ENCODE results near the gene ZDHHC7. TPM values are rescaled to one million over a fixed set of nuclear protein-coding genes. Genes with fewer than 3 reads are reported as not detected.

Gene ZDHHC7
- total RNA-seq, 1 donor from 2014 or later: 53.4 TPM

DNA sequence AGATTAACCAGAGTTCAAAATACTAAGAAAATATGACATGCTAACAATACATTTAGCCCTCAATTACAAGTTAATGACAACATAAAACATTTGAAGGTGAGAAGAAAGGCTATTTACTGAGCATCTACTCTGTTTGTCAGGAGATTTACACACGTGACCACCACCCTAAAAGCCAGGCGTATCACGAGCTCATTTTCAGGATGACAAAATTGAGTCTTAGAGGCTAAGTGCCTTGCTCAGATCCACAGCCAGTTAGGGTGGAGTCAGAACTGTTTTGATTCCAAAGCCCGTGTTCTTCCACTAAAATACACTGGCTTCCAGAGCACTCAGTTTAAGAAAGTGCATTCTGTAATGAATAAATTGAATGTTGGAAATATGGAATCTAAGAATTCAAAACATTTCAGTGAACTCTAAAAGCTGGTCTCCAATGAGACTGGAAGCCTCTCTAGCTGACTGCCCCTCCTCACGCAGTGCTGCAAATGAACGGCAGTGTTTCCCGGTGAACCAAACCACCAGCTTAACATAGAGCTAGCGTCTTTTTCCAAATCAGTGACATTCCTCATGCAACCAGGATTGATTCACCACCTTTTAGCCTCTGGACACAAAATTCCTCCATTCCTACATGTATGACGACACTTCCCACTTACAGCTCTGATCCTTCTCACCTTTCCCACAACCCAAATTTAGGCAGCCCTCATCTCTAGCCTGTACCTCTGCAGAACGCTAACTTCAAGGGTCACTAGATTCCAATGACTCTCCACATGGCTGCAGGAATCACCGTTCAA lies 5.9 kb downstream of the ZDHHC7 start:
- H3K36me3 ChIP-seq (ENCODE audit: control insufficient read depth, insufficient read depth, low read length): no peaks in the 10 kb centered on the region
- no peaks in the 10 kb centered on the region for H3K27me3 ChIP-seq (ENCODE audit: control insufficient read depth, insufficient read depth, low read length)
- TF ChIP-seq, protein P1, sequence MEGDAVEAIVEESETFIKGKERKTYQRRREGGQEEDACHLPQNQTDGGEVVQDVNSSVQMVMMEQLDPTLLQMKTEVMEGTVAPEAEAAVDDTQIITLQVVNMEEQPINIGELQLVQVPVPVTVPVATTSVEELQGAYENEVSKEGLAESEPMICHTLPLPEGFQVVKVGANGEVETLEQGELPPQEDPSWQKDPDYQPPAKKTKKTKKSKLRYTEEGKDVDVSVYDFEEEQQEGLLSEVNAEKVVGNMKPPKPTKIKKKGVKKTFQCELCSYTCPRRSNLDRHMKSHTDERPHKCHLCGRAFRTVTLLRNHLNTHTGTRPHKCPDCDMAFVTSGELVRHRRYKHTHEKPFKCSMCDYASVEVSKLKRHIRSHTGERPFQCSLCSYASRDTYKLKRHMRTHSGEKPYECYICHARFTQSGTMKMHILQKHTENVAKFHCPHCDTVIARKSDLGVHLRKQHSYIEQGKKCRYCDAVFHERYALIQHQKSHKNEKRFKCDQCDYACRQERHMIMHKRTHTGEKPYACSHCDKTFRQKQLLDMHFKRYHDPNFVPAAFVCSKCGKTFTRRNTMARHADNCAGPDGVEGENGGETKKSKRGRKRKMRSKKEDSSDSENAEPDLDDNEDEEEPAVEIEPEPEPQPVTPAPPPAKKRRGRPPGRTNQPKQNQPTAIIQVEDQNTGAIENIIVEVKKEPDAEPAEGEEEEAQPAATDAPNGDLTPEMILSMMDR (IDR thresholded peaks at IDR 0.05; ENCODE audit: insufficient read depth, low read length, poor library complexity, severe bottlenecking): no peak
- DNase-seq (ENCODE audit: low read depth): no peak
- no peak overlapping the region for H3K4me3 ChIP-seq (ENCODE audit: low read depth, low read length)

DNA sequence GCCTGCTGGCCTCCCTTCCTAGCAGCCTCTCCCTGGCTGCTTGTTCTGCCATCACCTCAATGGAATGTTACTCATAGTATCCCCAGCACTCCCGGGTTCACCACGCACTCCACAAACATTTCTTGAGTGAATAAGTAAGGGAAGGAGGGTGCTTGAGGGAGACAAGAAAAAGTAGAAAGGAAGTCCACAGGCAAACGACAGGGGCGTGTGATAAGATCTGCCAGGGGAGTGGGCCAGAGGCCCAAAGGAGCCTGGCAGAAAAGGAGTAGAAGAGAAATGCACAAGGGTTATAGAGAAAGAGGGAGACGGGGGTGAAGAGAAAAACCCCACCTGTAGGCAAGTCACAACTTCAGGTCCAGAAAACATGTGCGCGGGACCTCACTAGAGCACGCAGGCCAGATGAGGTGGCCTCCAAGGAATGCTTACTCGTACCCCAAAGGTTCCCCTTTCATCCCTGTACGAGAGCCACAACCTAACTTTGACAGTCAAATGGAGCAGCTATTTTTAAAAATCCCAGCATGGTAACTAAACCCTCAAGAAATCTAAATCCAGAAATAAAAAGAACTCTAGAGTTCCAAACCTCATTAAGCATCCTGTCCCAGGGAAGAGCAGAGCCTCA lies 6.6 kb downstream of the ZDHHC7 start:
- Histone ChIP-seq H3K36me3 (ENCODE audit: control insufficient read depth, insufficient read depth, low read length) (no peaks in the 10 kb centered on the region), H3K27me3 (ENCODE audit: control insufficient read depth, insufficient read depth, low read length) (no peaks in the 10 kb centered on the region), H3K4me3 (ENCODE audit: low read depth, low read length) (no peak overlapping the region)
- DNase-seq (ENCODE audit: low read depth): peak; percentile 82
- TF ChIP-seq, protein P1 (IDR thresholded peaks at IDR 0.05; ENCODE audit: insufficient read depth, low read length, poor library complexity, severe bottlenecking): no peak

DNA sequence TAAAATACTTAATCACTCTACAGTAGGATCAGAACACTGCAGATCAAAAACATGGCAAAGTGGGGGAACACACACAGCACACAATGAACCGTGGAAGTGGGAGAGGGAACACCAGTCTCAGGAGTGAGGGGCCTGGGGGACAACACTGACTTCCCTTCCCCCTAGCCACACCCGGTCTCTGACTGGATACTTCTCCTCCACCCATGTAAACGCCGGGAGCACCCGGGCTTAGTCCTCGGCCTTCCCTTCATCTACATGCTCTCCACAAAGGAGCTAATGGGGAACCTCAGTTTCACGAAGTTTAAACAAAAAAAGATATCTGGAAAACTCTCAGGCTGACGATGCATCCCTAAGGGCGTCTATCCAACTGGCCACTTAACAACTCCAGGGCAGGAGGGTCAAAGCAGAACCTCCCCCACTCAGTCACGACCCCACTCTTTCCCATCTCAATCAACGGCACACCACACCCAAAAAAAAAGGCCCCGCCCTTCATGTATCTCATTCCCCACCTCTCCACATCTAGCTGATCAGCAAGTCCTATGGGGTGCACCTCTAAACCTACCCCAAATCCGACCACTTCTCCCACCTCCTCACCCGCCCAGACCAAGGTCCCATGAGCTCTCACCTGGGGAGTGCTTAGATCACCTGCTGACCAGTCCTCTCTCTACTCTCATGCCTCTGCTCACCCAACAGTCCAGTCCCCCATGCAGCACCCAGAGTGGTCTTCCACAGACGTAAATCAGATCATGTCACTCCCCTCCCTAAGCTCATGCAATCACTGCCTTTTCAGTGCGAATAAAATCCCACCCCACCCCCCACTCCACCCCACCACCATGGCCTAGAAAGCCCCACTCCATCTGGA lies 7.4 kb downstream of the ZDHHC7 start:
- Histone ChIP-seq H3K4me3 (ENCODE audit: low read depth, low read length) (no peak overlapping the region), H3K36me3 (ENCODE audit: control insufficient read depth, insufficient read depth, low read length) (no peaks in the 10 kb centered on the region), H3K27me3 (ENCODE audit: control insufficient read depth, insufficient read depth, low read length) (no peaks in the 10 kb centered on the region)
- TF ChIP-seq, protein P1 (IDR thresholded peaks at IDR 0.05; ENCODE audit: insufficient read depth, low read length, poor library complexity, severe bottlenecking): no peak
- DNase-seq (ENCODE audit: low read depth): no peak

DNA sequence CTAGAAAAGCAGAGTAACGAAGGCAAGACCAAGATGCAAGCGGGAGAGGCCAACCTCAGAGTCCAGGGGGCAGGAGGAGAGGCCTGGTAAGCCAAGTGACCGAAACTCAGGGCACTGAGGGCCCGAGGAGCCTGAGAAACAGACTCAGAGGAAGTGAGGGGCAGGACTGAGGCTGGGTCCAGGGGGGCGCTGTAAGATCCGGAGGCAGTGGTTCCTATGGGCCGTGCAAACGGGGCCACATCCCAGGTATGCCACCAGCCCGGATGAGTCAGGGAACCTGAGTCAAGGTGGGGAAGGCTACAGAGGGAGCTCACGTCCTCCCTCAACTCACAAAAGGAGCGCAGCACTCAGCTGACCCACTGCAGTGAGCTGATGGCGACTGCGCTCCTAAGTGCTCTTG lies 8.3 kb downstream of the ZDHHC7 start:
- H3K4me3 ChIP-seq (ENCODE audit: low read depth, low read length): no peak overlapping the region
- TF ChIP-seq, protein P1 (IDR thresholded peaks at IDR 0.05; ENCODE audit: insufficient read depth, low read length, poor library complexity, severe bottlenecking): no peak
- H3K27me3 ChIP-seq (ENCODE audit: control insufficient read depth, insufficient read depth, low read length): no peaks in the 10 kb centered on the region
- DNase-seq (ENCODE audit: low read depth): no peak
- no peaks in the 10 kb centered on the region for H3K36me3 ChIP-seq (ENCODE audit: control insufficient read depth, insufficient read depth, low read length)

DNA sequence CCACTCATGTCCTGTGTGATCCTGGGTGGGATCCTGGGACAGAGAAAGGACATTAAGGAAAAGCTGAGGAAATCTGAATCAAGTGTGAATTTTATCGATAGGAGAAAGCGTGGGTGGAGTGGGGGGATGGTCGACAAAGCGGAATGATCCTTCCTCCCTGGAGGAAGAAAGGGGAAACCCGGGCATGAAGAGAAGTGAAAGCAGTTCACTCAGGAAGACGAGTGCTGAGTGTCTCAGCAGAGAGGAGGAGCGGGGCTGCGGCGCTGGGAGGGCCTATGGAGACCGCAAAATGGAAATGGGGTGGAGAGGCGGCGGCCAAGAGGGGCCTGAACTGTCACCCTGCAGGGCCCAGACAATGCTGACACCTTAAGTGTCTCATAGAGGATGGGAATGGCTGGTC lies 8.7 kb downstream of the ZDHHC7 start:
- no peak overlapping the region for H3K4me3 ChIP-seq (ENCODE audit: low read depth, low read length)
- TF ChIP-seq, protein P1 (IDR thresholded peaks at IDR 0.05; ENCODE audit: insufficient read depth, low read length, poor library complexity, severe bottlenecking): no peak
- H3K36me3 ChIP-seq (ENCODE audit: control insufficient read depth, insufficient read depth, low read length): no peaks in the 10 kb centered on the region
- no peak for DNase-seq (ENCODE audit: low read depth)
- H3K27me3 ChIP-seq (ENCODE audit: control insufficient read depth, insufficient read depth, low read length): no peaks in the 10 kb centered on the region

Measured in kidney epithelial cell (primary cell).